ENCODE results near the gene RSPH6A. TPM values are rescaled to one million over a fixed set of nuclear protein-coding genes. Genes with fewer than 3 reads are reported as not detected.

Gene RSPH6A
- total RNA-seq, 1 donor from 2014 or later: 0.19 TPM

DNA sequence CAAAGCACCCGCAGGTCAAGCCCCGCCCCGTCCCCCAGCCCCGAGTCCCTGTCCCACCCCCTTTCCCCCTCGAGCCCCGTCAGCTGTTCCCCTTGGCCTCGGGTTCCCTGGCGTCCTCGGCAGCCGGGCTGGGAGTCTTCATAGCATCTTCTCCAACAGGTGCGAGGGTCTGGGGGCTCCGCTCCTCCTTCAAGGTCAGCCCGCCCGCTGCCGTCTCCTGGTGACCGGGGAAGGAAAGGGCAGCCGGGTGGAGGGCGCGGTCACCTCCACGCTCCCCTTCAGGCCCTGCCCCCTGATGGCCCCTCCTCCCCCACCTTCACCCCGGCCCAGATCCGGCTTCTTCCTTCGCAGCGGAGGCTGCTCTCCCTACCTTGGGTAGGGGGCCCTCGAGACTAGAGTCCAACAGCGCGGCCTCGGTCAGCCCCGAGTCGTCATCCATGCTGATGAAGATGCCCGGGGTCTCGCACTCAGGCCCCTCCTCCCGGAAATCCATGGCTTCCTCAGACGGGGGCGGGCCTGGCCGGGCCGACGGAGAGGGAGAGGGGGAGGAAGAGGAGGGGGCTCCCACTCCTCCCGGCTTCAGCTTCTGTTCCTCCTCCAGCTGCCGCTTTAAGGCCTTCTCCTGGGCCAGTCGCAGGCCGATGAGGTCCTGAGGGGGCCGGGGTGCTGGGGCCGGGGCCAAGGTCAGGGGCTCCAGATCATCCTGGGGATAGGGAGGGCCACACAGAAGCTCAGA is 541 bp upstream of the RSPH6A start:
- DNase-seq (ENCODE audit: extremely low spot score, unreplicated experiment): no peak
- H3K36me3 Mint-ChIP-seq: no peaks in the 10 kb centered on the region
- TF ChIP-seq, protein P1, sequence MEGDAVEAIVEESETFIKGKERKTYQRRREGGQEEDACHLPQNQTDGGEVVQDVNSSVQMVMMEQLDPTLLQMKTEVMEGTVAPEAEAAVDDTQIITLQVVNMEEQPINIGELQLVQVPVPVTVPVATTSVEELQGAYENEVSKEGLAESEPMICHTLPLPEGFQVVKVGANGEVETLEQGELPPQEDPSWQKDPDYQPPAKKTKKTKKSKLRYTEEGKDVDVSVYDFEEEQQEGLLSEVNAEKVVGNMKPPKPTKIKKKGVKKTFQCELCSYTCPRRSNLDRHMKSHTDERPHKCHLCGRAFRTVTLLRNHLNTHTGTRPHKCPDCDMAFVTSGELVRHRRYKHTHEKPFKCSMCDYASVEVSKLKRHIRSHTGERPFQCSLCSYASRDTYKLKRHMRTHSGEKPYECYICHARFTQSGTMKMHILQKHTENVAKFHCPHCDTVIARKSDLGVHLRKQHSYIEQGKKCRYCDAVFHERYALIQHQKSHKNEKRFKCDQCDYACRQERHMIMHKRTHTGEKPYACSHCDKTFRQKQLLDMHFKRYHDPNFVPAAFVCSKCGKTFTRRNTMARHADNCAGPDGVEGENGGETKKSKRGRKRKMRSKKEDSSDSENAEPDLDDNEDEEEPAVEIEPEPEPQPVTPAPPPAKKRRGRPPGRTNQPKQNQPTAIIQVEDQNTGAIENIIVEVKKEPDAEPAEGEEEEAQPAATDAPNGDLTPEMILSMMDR (conservative IDR thresholded peaks at IDR 0.05): no peak
- H3K4me1 Mint-ChIP-seq (ENCODE audit: unreplicated experiment): no peaks in the 10 kb centered on the region
- H3K9me3 Mint-ChIP-seq: no peaks in the 10 kb centered on the region
- H3K27me3 Mint-ChIP-seq: no peaks in the 10 kb centered on the region
- no peak overlapping the region for H3K27ac Mint-ChIP-seq
- H3K4me3 Mint-ChIP-seq: peak overlapping the region; percentile 89

DNA sequence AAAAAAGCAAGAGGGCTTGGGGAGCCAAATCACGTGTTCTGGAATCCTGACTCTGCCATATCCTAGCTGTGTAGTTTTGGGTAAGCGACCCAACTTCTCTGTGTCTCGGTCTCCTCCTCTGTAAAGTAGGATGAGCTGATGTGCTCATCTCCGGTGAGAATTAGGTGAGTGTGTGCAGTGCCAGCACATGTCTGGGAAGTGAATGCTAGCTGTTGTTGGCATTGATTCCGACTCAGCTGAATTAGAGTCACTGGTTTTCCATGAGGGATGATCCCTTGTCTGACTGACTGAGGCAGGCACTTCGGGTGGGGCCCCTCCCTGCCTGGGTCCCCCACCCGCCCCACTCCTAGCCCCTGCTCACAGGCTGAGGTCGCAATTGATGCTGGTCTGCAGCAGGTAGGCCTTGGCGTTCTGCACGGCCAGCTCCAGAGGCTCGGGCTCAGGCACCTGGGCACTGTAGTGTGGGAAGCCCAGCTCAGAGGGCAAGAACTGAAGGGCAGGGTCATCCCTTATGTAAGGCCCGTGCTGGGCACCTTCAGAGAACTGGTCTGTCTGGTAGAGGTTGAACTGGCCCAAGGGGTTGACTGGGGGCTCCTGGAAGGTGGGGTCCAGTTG is 835 bp downstream of the RSPH6A start:
- Mint-ChIP-seq H3K36me3 (no peaks in the 10 kb centered on the region), H3K27me3 (no peaks in the 10 kb centered on the region), H3K4me1 (ENCODE audit: unreplicated experiment) (peaks cover 5% of the 10 kb centered on the region), H3K9me3 (no peaks in the 10 kb centered on the region), H3K4me3 (peak overlapping the region; percentile 21), H3K27ac (no peak overlapping the region)
- TF ChIP-seq, protein P1 (conservative IDR thresholded peaks at IDR 0.05): no peak
- no peak for DNase-seq (ENCODE audit: extremely low spot score, unreplicated experiment)

DNA sequence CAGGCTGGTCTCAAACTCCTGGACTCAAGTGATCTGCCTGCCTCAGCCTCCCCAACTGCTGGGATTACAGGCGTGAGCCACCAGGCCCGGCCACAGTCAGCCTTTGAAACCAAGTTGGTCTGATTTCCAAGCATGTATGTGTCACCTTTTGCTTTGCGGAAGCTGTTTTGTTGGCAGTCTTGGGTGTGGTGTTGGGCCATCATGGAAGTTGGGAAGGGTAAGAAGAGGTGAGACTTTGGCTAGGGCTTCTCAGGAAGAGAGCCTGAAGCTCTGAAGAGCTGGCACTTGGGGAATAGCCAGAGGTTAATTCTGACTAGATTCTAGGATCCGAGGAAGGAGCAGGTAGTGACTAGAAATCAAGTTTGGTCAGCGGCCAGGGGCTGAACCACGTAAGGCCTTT is 2.8 kb downstream of the RSPH6A start:
- Mint-ChIP-seq H3K4me1 (ENCODE audit: unreplicated experiment) (peaks cover 5% of the 10 kb centered on the region), H3K9me3 (no peaks in the 10 kb centered on the region), H3K27ac (no peak overlapping the region), H3K36me3 (no peaks in the 10 kb centered on the region), H3K27me3 (no peaks in the 10 kb centered on the region), H3K4me3 (peak overlapping the region; percentile 39)
- DNase-seq (ENCODE audit: extremely low spot score, unreplicated experiment): no peak
- TF ChIP-seq, protein P1 (conservative IDR thresholded peaks at IDR 0.05): no peak

DNA sequence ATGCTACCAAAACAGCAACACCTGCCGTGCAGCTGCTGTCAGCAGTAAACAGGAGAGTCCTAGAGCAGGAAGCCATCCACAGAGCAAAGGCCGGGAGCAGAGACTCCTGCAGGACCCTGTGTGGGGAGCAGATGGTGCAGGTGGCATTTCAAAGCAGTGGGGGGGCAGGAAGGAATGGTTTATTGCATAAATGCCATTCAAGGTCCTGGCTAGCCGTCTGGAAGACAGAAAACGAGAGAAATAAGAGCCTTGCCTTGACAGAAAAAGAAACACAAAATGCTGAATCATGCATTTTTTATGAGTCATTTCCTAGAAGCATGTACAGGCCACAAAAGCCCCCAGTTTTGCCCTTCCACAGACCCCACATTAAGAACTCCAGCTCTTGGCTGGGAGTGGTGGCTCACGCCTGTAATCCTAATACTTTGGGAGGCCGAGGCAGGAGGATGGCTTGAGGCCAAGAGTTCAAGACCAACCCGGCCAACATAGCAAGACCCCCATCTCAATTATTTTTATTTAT is 5.4 kb downstream of the RSPH6A start:
- H3K27ac Mint-ChIP-seq: peak overlapping the region; percentile 50
- TF ChIP-seq, protein P1 (conservative IDR thresholded peaks at IDR 0.05): no peak
- no peak overlapping the region for H3K4me3 Mint-ChIP-seq
- H3K9me3 Mint-ChIP-seq: no peaks in the 10 kb centered on the region
- no peak for DNase-seq (ENCODE audit: extremely low spot score, unreplicated experiment)
- H3K4me1 Mint-ChIP-seq (ENCODE audit: unreplicated experiment): peaks cover 5% of the 10 kb centered on the region
- H3K27me3 Mint-ChIP-seq: no peaks in the 10 kb centered on the region
- no peaks in the 10 kb centered on the region for H3K36me3 Mint-ChIP-seq

DNA sequence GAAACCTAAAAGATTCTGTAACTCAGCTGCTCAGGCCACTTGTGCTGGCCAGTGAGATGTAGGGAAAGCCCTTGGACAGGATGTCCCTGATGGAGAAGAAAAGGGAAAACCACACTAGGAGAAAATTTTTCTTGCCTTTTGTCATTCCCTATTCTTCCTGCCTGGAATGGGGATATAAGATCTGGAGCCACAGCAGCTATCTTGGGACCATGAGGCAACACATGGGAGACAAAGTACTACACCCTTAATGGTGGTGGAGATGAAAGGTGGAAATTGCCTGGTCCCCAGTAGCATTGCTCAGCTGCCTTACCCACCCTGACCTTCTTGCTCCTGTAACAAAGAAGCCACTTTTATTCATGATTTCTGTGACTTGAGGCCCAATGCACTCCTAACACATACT is 9.4 kb downstream of the RSPH6A start:
- TF ChIP-seq, protein P1 (conservative IDR thresholded peaks at IDR 0.05): no peak
- H3K27me3 Mint-ChIP-seq: no peaks in the 10 kb centered on the region
- H3K9me3 Mint-ChIP-seq: no peaks in the 10 kb centered on the region
- H3K36me3 Mint-ChIP-seq: no peaks in the 10 kb centered on the region
- DNase-seq (ENCODE audit: extremely low spot score, unreplicated experiment): no peak
- H3K4me3 Mint-ChIP-seq: no peak overlapping the region
- H3K4me1 Mint-ChIP-seq (ENCODE audit: unreplicated experiment): peaks cover 5% of the 10 kb centered on the region
- peak overlapping the region; percentile 3 for H3K27ac Mint-ChIP-seq

All from type B pancreatic cell (in vitro differentiated cells).